WTC11 (cell line): ENCODE data around the gene ECHDC3.

Experiments
- CREB1 ChIP-seq: sonication (generic); formaldehyde crosslinking; IDR thresholded peaks from 2 replicates; pipeline ENCODE4 v1.8.0; 2023; ENCODE audit warnings: mild to moderate bottlenecking, missing genetic modification reagents
- CTCF ChIP-seq: fragments of 200-600 bp; IDR thresholded peaks from 2 replicates; pipeline ENCODE4 v1.8.0; 2022; ENCODE audit warnings: antibody characterized with exemption
- MAX ChIP-seq: sonication (generic); formaldehyde crosslinking; IDR thresholded peaks from 2 replicates; pipeline ENCODE4 v1.8.0; 2022; ENCODE audit warnings: mild to moderate bottlenecking, missing genetic modification reagents
- NFE2L1 ChIP-seq: sonication (generic); formaldehyde crosslinking; IDR thresholded peaks from 2 replicates; pipeline ENCODE4 v1.8.1; 2023; ENCODE audit warnings: missing genetic modification reagents
- SP1 ChIP-seq: sonication (generic); formaldehyde crosslinking; conservative IDR thresholded peaks from 2 replicates; pipeline ENCODE4 v1.8.1; 2022; ENCODE audit warnings: missing genetic modification reagents
- TF ChIP-seq, protein P1 (sequence below): sonication (generic); formaldehyde crosslinking; conservative IDR thresholded peaks from 2 replicates; pipeline ENCODE4 v1.8.1; 2022; ENCODE audit warnings: mild to moderate bottlenecking, missing genetic modification reagents
- TF ChIP-seq, protein P2 (sequence below): sonication (generic); formaldehyde crosslinking; IDR thresholded peaks from 2 replicates; pipeline ENCODE4 v1.8.0; 2022; ENCODE audit warnings: mild to moderate bottlenecking, missing genetic modification reagents
- TF ChIP-seq, protein P3 (sequence below): sonication (generic); formaldehyde crosslinking; IDR thresholded peaks from 2 replicates; pipeline ENCODE4 v1.8.0; 2022; ENCODE audit warnings: mild to moderate bottlenecking, missing genetic modification reagents

DNA sequence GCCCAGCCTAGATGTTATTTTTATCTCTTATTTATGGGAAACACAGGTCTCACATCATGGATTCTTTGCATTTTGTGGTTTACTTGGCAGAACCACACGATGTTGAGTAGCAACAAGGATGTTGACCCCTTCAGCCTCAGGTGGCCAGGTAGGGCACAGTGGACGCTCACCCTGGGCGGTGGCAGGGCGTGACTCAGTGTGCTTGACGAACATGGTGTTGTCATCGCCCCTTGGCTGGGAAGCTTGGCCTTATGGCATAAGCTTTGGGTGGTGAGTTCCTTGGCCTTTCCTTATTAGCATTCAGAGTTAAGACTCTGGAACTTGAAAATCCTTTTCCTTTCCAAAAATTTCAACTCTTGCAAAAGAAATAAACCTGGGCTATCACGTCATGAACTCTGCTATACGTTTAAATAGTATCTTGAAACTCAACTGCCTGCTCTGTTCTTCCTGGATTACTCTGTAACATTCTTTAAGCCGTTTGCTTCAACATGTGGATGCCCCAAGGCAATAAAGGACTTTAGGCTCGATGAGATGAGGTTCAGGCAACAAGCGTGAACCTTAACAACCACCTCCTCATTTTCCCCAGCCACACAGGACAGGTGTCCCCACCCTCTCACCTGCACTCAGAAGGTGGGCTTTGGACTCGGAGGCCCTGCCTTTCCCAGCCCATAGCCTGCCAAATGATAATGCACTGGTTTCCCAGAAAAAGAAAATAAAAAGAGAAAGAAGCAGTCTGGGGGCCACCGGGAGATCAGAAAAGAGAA, 22.5 kb upstream of the ECHDC3 start:
- TF ChIP-seq, protein P1, sequence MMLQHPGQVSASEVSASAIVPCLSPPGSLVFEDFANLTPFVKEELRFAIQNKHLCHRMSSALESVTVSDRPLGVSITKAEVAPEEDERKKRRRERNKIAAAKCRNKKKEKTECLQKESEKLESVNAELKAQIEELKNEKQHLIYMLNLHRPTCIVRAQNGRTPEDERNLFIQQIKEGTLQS (CRISPR knock-in tag), result no peak
- TF ChIP-seq SP1 (CRISPR knock-in tag) (no peak), CREB1 (CRISPR knock-in tag) (no peak), CTCF (no peak), MAX (CRISPR knock-in tag) (no peak), NFE2L1 (CRISPR knock-in tag) (no peak)
- TF ChIP-seq, protein P2, sequence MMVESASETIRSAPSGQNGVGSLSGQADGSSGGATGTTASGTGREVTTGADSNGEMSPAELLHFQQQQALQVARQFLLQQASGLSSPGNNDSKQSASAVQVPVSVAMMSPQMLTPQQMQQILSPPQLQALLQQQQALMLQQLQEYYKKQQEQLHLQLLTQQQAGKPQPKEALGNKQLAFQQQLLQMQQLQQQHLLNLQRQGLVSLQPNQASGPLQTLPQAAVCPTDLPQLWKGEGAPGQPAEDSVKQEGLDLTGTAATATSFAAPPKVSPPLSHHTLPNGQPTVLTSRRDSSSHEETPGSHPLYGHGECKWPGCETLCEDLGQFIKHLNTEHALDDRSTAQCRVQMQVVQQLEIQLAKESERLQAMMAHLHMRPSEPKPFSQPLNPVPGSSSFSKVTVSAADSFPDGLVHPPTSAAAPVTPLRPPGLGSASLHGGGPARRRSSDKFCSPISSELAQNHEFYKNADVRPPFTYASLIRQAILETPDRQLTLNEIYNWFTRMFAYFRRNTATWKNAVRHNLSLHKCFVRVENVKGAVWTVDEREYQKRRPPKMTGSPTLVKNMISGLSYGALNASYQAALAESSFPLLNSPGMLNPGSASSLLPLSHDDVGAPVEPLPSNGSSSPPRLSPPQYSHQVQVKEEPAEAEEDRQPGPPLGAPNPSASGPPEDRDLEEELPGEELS (CRISPR knock-in tag), result no peak
- TF ChIP-seq, protein P3, sequence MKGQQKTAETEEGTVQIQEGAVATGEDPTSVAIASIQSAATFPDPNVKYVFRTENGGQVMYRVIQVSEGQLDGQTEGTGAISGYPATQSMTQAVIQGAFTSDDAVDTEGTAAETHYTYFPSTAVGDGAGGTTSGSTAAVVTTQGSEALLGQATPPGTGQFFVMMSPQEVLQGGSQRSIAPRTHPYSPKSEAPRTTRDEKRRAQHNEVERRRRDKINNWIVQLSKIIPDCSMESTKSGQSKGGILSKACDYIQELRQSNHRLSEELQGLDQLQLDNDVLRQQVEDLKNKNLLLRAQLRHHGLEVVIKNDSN (CRISPR knock-in tag), result no peak
